HepG2 (cell line): ENCODE results near the gene BTN1A1. TPM values are rescaled to one million over a fixed set of nuclear protein-coding genes. Genes with fewer than 3 reads are reported as not detected.
A peak's percentile ranks its signal among the peaks of the same experiment; 100 is the strongest.

Source experiments
- CBX5 ChIP-seq: sonication (generic); formaldehyde crosslinking; IDR thresholded peaks from 2 replicates; pipeline ENCODE4 v1.4.0; 2020; ENCODE audit warnings: missing genetic modification reagents, borderline replicate concordance
- GPN1 ChIP-seq: sonication (generic); formaldehyde crosslinking; IDR thresholded peaks from 2 replicates; pipeline ENCODE4 v1.5.1; 2020; ENCODE audit warnings: missing genetic modification reagents, borderline replicate concordance
- HNRNPLL ChIP-seq: fragments of 200-400 bp; formaldehyde crosslinking; IDR thresholded peaks from 2 replicates; pipeline ENCODE4 v1.6.1; 2017; ENCODE audit warnings: mild to moderate bottlenecking, low read depth, low read length; ENCODE audit not compliant: poor library complexity, severe bottlenecking
- MEIS1 ChIP-seq: sonication (generic); formaldehyde crosslinking; IDR thresholded peaks from 2 replicates; pipeline ENCODE4 v1.9.0; 2021; ENCODE audit warnings: mild to moderate bottlenecking, missing genetic modification reagents, moderate library complexity, borderline replicate concordance
- MXD1 ChIP-seq: sonication (generic); formaldehyde crosslinking; IDR thresholded peaks from 2 replicates; pipeline ENCODE4 v1.4.0; 2020; ENCODE audit warnings: mild to moderate bottlenecking, missing genetic modification reagents
- NONO ChIP-seq, 2 experiments: fragments of 450-650 bp in 1 of 2; sonication (generic) in 1 of 2; formaldehyde crosslinking in 1 of 2; IDR thresholded peaks in 1 of 2; conservative IDR thresholded peaks in 1 of 2; 2 replicates each; pipeline versions ENCODE4 v1.6.1 to v1.8.0; 2017 to 2022; ENCODE audit warnings: mild to moderate bottlenecking in 1 of 2, missing genetic modification reagents in 1 of 2, moderate library complexity in 1 of 2
- PAX8 ChIP-seq: sonication (generic); formaldehyde crosslinking; IDR thresholded peaks from 2 replicates; pipeline ENCODE4 v1.8.0; 2022; ENCODE audit warnings: mild to moderate bottlenecking, missing genetic modification reagents, borderline replicate concordance
- SALL2 ChIP-seq: sonication (generic); formaldehyde crosslinking; IDR thresholded peaks from 2 replicates; pipeline ENCODE4 v1.8.1; 2023; ENCODE audit warnings: mild to moderate bottlenecking, missing genetic modification reagents, inconsistent platforms
- SOX13 ChIP-seq, 3 experiments: fragments of 450-650 bp in 1 of 3; sonication (generic) in 1 of 3; formaldehyde crosslinking in 1 of 3; IDR thresholded peaks in 2 of 3; conservative IDR thresholded peaks in 1 of 3; 2 replicates each; pipeline versions ENCODE4 v1.5.0 to v1.6.1; 2016 to 2020; ENCODE audit warnings: antibody characterized with exemption in 1 of 3, mild to moderate bottlenecking in 1 of 3, missing compliant biosample characterization in 1 of 3, missing genetic modification reagents in 1 of 3, moderate library complexity in 1 of 3
- TBX2 ChIP-seq: sonication (generic); formaldehyde crosslinking; IDR thresholded peaks from 2 replicates; pipeline ENCODE4 v1.5.0; 2020; ENCODE audit warnings: missing genetic modification reagents, mild to moderate bottlenecking, borderline replicate concordance
- TGIF2 ChIP-seq: IDR thresholded peaks from 2 replicates; pipeline ENCODE4 v1.6.1; 2016; ENCODE audit warnings: control low read depth, missing compliant biosample characterization
- XBP1 ChIP-seq: sonication (generic); formaldehyde crosslinking; IDR thresholded peaks from 2 replicates; pipeline ENCODE4 v1.5.0; 2020; ENCODE audit warnings: missing genetic modification reagents
- ZKSCAN5 ChIP-seq: sonication (generic); formaldehyde crosslinking; IDR thresholded peaks from 2 replicates; pipeline ENCODE4 v1.5.1; 2020; ENCODE audit warnings: mild to moderate bottlenecking, missing genetic modification reagents
- ZNF256 ChIP-seq: sonication (generic); formaldehyde crosslinking; conservative IDR thresholded peaks from 2 replicates; pipeline ENCODE4 v1.4.0; 2020; ENCODE audit warnings: missing genetic modification reagents
- ZNF333 ChIP-seq: sonication (generic); formaldehyde crosslinking; IDR thresholded peaks from 2 replicates; pipeline ENCODE4 v1.4.0; 2020; ENCODE audit warnings: mild to moderate bottlenecking, missing genetic modification reagents, borderline replicate concordance
- ZNF407 ChIP-seq: sonication (generic); formaldehyde crosslinking; IDR thresholded peaks from one replicate; pipeline ENCODE4 v1.5.1; 2020; ENCODE audit warnings: mild to moderate bottlenecking, missing genetic modification reagents; ENCODE audit errors: not compliant biosample characterization
- ZNF557 ChIP-seq: sonication (generic); formaldehyde crosslinking; IDR thresholded peaks from 2 replicates; pipeline ENCODE4 v1.4.0; 2020; ENCODE audit warnings: missing genetic modification reagents
- ZNF670 ChIP-seq: sonication (generic); formaldehyde crosslinking; IDR thresholded peaks from 2 replicates; pipeline ENCODE4 v1.8.0; 2022; ENCODE audit warnings: mild to moderate bottlenecking, missing genetic modification reagents, borderline replicate concordance
- ZNF761 ChIP-seq: sonication (generic); formaldehyde crosslinking; conservative IDR thresholded peaks from 2 replicates; pipeline ENCODE4 v1.4.0; 2020; ENCODE audit warnings: mild to moderate bottlenecking, missing genetic modification reagents
- ZSCAN31 ChIP-seq: sonication (generic); formaldehyde crosslinking; IDR thresholded peaks from 2 replicates; pipeline ENCODE4 v1.5.0; 2020; ENCODE audit warnings: low read depth, mild to moderate bottlenecking, missing genetic modification reagents
- polyA plus RNA-seq, 8 experiments: library from polyadenylated mRNA; depleted of rRNA in 3 of 8; stranded (reverse) in 7 of 8; unstranded in 1 of 8; fragments of >200 nt; fragmentation: Illumina TruSeq in 4 of 8; extraction: Trizol in 4 of 8; gene quantifications; 2 replicates each; pipeline versions ENCODE4 v1.2.1 to v1.2.3, GENCODE V29; 2011 to 2016; ENCODE audit warnings: low read depth in 4 of 8, missing spikeins in 1 of 8, mixed read lengths in 1 of 8; ENCODE audit not compliant: insufficient read depth in 1 of 8
- total RNA-seq, 5 experiments: library from RNA; depleted of rRNA; stranded (reverse); fragments of >200 nt; fragmentation: Illumina TruSeq; extraction: Trizol; gene quantifications; 2 replicates each; pipeline ENCODE4 v1.2.3, GENCODE V29; 2016; ENCODE audit warnings: low read depth in 1 of 5

BTN1A1 gene
- total and polyA plus RNA-seq, 2 of the 13 experiments (the other 11 are each of a cell fraction or from before 2014, with no cell fraction given): 0.04 TPM; not detected in 1

GRCh38 chr6:26537846-26538571 is 37.9 kb downstream of the BTN1A1 start, which contains the start of gene HMGN4 (continued):
- no peak; the same call in none of the 2 replicates for TF ChIP-seq SOX13 (IDR thresholded peaks at IDR 0.05)
- TF ChIP-seq SOX13 (CRISPR knock-in tag; conservative IDR thresholded peaks at IDR 0.05 in 1 of 2, IDR thresholded peaks at IDR 0.05 in 1 of 2): no peak; a peak in 2 of 4 replicates
- no peak for TF ChIP-seq PAX8 (CRISPR knock-in tag)
- peak; percentile 40; the same call in 1 of the 2 replicates for TF ChIP-seq ZNF557 (CRISPR knock-in tag)
- no peak; the same call in 1 of the 2 replicates for TF ChIP-seq ZNF256 (CRISPR knock-in tag)
- TF ChIP-seq ZNF333 (CRISPR knock-in tag): peak; percentile 88; the same call in 1 of the 2 replicates
- no peak; the same call in 1 of the 2 replicates for TF ChIP-seq ZSCAN31
- peak; percentile 92 for TF ChIP-seq ZNF670 (CRISPR knock-in tag)
- no peak for TF ChIP-seq ZNF407
- no peak; the same call in 1 of the 2 replicates for TF ChIP-seq TBX2
- peak; percentile 86 for TF ChIP-seq MXD1 (CRISPR knock-in tag)
- TF ChIP-seq NONO (IDR thresholded peaks at IDR 0.05): no peak
- TF ChIP-seq NONO (CRISPR knock-in tag; conservative IDR thresholded peaks at IDR 0.05): 0 out of 2 replicates have a peak, but pooled peaks have one; percentile 16
- no peak for TF ChIP-seq XBP1
- peak; percentile 75; the same call in 1 of the 2 replicates for TF ChIP-seq CBX5 (CRISPR knock-in tag)
- peak; percentile 58 for TF ChIP-seq GPN1 (CRISPR knock-in tag)
- peak; percentile 90 for TF ChIP-seq HNRNPLL
- no peak; the same call in none of the 2 replicates for TF ChIP-seq ZNF761 (CRISPR knock-in tag)
- TF ChIP-seq MEIS1 (CRISPR knock-in tag): no peak; the same call in 1 of the 2 replicates
- TF ChIP-seq ZKSCAN5: peak; percentile 72; the same call in 1 of the 2 replicates
- TF ChIP-seq TGIF2: no peak; the same call in 1 of the 2 replicates
- TF ChIP-seq SALL2 (CRISPR knock-in tag): peak; percentile 61; the same call in 1 of the 2 replicates
